ENCODE measurements around the gene MAGI1.
A peak's percentile ranks its signal among the peaks of the same experiment; 100 is the strongest.

The MAGI1 gene

DNA sequence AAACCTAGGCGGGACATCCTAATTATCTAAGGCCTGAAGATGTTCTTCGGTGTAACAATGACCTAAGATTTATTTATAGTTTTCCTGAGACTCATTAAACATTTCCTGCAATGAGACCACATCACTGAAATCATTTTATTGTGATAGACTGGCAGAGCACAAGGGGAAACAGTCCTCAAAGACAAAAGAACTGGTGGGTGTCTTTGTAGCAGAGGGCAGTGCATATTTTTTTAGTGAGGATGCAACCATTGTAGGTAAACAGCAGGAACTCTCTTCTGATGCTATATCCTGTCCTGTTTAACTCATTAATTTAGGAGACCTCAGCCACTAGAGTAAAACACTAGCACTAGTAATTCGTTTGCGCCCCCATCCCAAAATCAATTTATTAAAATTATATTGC, 100.0 kb downstream of the MAGI1 start:
- no peak for DNase-seq

DNA sequence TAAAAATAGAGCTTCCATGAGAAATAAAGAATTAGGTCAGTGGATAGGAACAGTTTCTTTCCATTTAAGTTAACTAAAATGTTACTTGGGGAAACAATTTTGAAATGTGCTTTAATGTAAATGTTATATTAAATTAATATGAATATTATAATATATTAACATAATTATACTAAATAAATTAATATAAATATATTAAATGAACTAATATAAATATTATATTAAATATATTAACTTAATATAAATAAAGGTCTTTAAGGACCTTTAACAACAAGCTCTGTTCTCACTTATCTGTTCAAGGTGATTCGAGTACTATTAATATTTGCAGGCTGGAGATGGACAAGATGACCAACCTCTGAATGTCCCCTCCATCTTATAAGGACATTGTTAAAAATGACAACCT, 100.6 kb downstream of the MAGI1 start:
- no peak for DNase-seq

DNA sequence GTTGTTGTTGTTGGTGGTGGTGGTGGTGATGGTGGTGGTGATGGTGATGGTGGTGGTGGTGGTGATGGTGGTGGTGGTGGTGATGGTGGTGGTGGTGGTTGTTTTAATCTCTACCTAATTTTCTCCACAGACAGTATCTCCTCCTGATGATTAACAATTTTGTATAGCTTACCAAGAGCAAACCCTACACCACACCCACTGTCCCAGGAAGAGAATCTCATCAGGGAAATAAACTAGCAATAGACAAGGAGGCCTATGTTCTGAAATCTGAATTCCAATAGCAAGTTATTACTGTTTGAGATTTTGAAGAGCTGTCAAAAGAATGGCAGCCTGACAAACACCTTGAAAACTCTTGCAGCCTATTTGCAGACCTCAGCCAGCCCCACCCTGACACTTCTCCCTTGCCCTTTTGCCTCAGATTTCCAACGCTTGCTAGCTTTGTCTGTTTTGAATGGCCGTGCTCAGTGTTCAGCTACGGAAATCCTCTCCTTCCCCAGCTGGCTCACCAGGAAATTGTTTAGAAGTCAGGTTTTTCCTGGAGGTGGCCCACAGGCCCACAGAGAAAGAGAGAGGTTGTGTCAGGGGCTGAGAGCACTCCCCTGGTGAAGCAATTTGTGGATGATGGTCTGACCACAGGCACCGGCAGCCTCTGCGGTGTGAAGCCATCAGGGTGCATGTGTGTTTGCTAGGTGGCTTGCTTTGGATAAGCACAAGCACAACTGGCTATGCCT, 101.6 kb downstream of the MAGI1 start:
- no peak for DNase-seq

DNA sequence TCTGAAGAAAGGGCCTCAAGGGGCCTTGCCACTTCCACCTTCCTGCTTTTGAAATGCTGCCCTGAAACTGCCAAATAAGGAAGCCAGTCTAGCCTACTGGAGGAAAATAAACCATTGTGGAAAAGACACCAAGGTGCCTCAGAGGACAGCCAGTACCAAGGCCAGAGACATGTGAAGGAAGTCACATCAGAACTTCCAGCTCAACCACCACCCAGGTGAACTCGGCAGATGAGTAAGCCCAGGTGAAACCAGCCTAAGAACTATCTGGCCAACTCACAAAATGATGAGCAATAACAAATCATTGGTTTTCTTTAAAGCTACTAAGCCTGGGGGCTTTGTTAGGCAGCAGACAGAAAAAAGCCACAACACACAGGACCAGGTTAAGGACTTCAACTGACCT, 103.0 kb downstream of the MAGI1 start:
- no peak for DNase-seq

- DNase-seq, result no peak
Measured at GRCh38 chr3:65930648-65931047, 108.1 kb downstream of the MAGI1 start.

DNA sequence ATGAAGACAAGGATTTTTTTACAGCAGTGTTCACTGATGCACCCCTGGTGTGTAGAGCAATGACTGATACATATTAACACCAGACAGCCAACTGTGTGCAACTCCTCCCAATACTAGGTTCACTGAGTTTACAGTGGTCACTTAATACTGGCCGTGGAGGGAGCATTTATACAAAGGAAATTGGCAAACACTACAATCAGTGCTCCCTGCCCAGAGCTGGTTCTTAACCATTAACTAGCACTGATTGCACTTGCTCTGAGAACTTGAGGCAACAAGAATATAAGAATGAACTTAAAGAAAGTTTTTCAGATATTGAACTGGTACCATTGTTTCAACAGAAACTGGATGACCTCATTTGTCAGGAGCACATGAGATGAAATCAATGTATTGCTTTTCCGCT, 110.6 kb downstream of the MAGI1 start:
- no peak for DNase-seq

GRCh38 chr3:65927576-65927975, 111.1 kb downstream of the MAGI1 start:
- peak; percentile 20 for DNase-seq

- DNase-seq, result no peak
Measured at GRCh38 chr3:65925254-65925954, 113.3 kb downstream of the MAGI1 start.

DNA sequence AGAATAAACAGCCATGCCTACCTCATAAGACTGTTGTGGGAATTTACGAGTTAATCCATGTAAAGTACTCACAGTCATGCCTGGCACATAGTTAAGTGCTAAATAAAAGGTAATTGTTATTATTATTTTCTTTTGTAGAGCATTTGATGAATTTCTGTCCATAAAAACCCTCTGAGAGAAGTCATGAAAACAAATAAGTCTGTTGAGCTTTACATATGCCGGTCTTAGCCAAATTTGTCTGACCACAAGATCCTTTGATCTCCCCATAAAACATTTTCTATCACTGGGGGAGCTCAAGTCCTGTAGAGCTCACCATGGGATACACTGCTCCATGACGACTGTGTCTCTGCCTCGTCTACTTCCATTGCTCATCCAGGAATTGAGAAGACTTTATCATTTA, 114.0 kb downstream of the MAGI1 start:
- DNase-seq, result no peak

- peak; percentile 43 for DNase-seq
Measured at GRCh38 chr3:65922441-65922840, 116.3 kb downstream of the MAGI1 start.

- DNase-seq, result no peak
Measured at GRCh38 chr3:65919826-65920225, 118.9 kb downstream of the MAGI1 start.

DNA sequence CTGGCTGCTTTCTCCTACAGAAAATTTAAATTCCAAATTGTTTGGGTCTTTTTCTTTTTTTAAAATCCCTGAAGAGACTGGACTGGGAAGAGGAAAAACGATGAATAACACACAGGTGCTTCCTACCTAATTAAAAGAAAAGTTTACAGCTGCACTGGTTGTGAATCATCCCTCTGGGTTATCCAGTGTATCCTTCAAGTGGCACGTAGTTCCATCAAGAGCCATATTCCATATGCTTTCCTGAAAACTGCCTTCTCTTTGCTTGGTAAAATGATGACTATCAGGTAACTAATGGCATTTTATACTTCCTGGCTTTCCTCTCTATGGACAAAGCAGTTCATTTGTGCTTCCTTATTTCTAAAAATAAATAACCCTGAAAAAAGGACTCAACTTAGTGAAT, 123.2 kb downstream of the MAGI1 start:
- DNase-seq, result no peak

- DNase-seq, result peak; percentile 10
Measured at GRCh38 chr3:65914740-65915367, 123.9 kb downstream of the MAGI1 start.

GRCh38 chr3:65914032-65914739, 124.5 kb downstream of the MAGI1 start:
- DNase-seq, result no peak

DNA sequence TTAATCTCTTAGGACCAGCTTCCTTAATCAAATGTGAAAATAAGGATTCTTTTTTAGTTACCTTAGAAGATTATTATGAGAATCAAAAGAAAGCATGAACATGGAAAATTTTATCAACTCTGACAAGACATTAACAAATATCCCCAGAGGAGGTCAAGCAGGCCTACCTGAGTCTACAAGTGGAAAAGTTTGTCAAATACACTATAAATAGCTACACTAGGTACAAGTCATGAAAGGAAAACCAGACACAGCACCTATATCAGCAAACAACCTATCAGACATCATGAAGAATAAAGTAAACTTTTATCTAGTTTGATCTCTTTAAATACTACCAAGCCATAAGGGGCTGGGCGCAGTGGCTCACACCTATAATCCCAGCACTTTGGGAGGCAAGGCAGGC, 126.1 kb downstream of the MAGI1 start:
- no peak for DNase-seq

DNA sequence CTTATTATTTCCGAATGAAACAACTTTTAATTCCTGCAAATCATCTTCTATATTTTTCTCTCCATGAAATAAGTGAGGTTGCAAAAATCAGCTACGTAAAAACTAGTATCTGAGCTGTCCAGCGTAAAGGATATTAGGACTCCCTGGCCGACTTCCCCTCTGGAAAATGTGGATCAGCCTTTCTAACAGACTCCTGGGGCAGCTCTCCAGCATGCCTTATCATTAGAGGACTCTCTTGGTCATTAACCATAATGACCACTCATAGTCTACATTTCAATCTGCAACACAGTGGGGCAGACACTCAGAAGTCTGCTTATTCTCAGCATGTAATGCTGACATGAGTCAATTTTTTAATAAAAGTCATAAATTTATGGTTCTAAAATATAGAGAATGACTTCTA, 130.1 kb downstream of the MAGI1 start:
- DNase-seq, result no peak

DNA sequence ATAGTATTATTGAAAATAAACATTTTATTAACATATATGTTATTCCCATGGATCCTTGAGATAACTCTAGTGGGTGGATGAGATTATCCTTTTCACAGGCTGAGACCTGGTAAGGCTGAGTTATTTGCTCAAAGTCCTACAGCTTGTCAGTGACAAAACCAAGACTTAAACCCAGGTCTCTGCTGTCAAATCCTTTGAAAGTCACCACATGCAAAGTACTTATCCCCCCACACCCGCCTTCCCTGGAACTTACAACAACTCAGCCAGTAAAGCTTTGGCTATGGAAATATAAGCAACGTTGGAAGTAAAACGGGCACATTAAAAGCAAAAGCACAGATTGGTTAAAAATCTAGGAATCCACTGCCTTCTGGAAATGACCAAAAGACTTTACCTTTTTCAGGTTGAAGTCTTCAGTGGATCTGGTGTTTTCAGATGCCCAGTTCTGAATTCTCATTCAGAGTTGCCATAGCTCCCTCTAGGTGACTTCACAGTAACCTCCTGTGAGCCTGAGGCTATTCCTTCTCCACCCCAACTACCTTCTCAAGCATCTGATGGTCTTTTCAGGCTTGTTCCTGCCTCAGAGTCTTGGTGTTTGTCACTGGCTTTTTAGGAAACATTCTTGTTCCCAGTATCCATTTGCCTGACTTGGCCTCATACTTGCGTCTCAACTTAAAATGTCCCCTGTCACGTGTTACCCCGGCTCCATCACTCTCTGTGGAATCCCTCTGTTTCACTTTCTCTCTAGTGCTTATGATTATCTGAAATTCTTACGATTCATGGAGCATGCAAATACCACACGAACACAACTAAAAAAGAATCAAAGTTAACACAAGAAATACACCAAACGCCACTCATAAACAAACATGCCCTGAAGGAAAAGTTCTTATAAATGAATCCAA, 131.2 kb downstream of the MAGI1 start:
- no peak for DNase-seq

DNA sequence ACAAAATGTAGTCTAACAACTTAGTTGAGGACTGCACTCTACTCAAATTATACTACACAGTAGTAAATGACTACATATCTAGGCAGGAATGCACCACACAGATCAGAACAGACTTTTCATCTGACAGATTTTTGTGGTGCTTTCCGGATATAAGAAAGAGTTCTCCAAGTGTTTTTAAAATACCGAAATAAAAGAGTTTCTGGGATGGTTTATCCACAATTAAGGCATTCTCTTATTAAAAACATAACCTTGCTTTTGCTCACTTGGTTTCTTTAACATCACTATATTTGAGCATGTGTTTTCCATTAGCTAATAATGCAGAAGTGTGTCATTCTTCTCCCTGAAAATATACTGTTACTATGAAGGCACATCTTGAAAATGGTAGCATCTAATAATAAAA, 132.9 kb downstream of the MAGI1 start:
- DNase-seq, result no peak

GRCh38 chr3:65904016-65904415, 134.7 kb downstream of the MAGI1 start:
- no peak for DNase-seq

- DNase-seq, result no peak
Measured at GRCh38 chr3:65902304-65902793, 136.4 kb downstream of the MAGI1 start.

GRCh38 chr3:65901226-65901625, 137.5 kb downstream of the MAGI1 start:
- no peak for DNase-seq

DNA sequence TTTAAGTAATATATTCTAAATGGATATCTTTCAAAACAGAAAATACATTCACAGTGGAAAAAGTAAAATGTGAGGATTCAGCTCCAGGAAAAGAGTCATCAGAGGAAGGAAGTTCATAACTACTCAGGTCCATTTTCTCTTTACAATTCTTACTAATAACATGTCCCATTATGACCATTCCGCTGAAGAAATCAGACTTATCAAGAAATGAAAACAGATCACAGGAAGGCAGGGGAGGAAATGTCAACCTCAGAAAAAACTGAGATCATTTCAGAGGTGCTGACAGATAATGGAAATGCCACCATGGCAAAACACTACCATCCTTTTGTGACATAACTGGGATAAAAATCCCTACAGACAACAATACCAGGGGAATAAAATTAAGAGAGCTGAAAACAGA, 139.5 kb downstream of the MAGI1 start:
- DNase-seq, result no peak

All from EL (cell line).